Motor neuron (in vitro differentiated cells): Measurements from ENCODE around the gene FBXW5. TPM values are rescaled to one million over a fixed set of nuclear protein-coding genes. Genes with fewer than 3 reads are reported as not detected.

Source experiments
- ATAC-seq, 8 experiments: fragments of 200-7000 bp; cut with Tn5 transposase; replicated peaks in 6 of 8; 2 replicates each; pipeline ENCODE4 v1.8.0; 2021; ENCODE audit warnings: mild to moderate bottlenecking in 8 of 8, moderate library complexity in 8 of 8
- H3K27ac ChIP-seq, 2 donors: fragments of 250-450 bp; sonication (Bioruptor Pico); 2 replicates each; pipeline ENCODE4 v1.9.0; 2021; ENCODE audit warnings: antibody characterized with exemption in 2 of 2, mild to moderate bottlenecking in 2 of 2, moderate library complexity in 1 of 2
- H3K4me1 ChIP-seq, 2 donors: fragments of 250-450 bp; sonication (Bioruptor Pico); replicated peaks in 1 of 2; 2 replicates each; pipeline ENCODE4 v1.6.1; 2021; ENCODE audit warnings: antibody characterized with exemption in 2 of 2, mild to moderate bottlenecking in 2 of 2, moderate library complexity in 1 of 2
- H3K4me3 ChIP-seq, 5 donors: fragments of 250-450 bp; sonication (Bioruptor Pico); 2 replicates each; pipeline ENCODE4 v1.9.0; 2021; ENCODE audit warnings: antibody characterized with exemption in 5 of 5, mild to moderate bottlenecking in 5 of 5, moderate library complexity in 4 of 5
- WGBS, 10 experiments: fragments of 450-650 bp; shearing (Covaris generic); methylation state at CpG; one replicate each; pipeline ENCODE4 v1.0.0; 2022; 5-methylcytosine and 5-hydroxymethylcytosine counted together
- in situ Hi-C, 9 experiments: fragments of 400-800 bp; cut with MboI; loops; one replicate each; pipeline ENCODE4 v1.15.0; 2021; ENCODE audit warnings: low sequenced_read_pairs in 9 of 9, low pct_unique_long_range_greater_than_20kb in 2 of 9; ENCODE audit not compliant: unreplicated experiment in 9 of 9
- total RNA-seq, 8 experiments: library from RNA; unstranded; fragments of 300-600 nt; gene quantifications; 2 replicates each; pipeline versions ENCODE4 v1.2.3 to v1.2.4, GENCODE V29; 2022

FBXW5 gene
- total RNA-seq, 8 experiments from 2014 or later: 34.1 to 115 (median 45.3) TPM

DNA sequence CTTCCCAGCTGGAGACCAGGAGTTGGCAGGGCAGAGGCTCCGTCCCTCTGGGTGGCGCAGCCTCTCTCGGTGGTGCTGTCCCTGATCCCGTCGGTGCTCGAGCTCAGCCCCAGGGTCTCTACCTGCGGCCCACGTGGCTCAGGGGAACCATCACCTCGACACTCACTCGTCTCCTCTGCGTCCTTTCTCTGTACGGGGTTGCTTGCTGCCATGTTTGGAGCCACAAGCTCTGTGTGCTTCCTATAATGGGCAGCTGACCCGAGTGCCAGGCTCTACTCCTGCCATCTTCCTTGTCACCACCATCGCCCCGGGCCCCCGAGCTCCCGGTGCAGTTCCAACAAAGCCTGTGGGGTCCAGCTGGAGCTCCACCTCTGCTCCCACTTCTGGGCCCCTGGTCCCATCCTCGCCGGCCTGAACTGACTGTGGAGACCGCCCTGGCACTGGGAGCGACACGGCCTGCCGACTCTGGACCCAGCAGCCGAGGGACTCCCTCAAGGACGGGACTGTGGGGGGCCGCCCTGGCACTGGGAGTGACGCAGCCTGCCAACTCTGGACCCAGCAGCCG is 5.0 kb downstream of the FBXW5 start:
- Histone ChIP-seq H3K4me1 (peaks cover 3 to 9% of the 10 kb centered on the region in 2 donors), H3K4me3 (no peak overlapping the region), H3K27ac (no peak overlapping the region)
- 80 to 97% (median 94%) methylated on average over 2 to 13 of the region's 28 CpGs; no CpG with 5 or more reads in 5 of the 10 experiments for WGBS, 10 experiments
- no peak for ATAC-seq
- in situ Hi-C loops: no loop called here

DNA sequence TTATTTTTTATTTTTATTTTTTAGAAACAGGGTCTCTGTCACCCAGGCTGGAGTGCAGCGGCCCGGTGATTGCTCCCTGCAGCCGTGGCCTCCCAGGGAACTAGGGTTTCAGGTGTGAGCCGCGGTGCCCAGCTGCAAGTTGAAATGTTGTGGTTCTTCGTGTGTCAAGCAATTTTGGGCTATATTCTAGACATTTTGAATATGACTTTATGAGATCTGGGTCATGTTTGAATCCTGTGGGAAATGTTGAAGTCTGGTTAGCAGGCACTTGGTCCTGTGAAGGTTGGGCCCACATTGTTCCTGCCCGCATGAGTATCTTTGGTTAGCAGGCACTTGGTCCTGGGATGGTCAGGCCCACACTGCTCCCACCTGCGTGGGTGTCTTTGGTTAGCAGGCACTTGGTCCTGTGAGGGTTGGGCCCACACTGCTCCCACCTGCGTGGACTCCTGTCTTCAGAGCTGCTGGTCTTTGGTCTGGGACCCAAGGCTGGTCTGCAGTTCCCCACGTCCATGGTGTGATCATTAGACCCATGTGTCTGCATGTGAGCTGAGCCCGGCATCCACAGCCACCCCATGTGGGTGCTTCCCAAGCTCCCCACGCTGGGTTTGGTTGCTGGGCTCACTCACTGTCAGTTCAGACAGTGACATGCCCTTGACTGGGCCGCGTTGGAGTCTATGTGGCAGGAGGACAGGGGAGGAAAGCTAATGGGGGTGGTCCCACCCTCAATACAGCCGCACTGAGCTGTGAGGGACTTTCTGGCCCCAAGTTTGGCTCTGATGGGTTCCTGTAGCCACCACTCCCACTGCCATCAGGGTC is 7.1 kb downstream of the FBXW5 start:
- Histone ChIP-seq H3K27ac (no peak overlapping the region), H3K4me3 (no peak overlapping the region), H3K4me1 (no peaks in the 10 kb centered on the region)
- ATAC-seq: no peak
- 82 to 100% (median 91%) methylated on average over 2 to 7 of the region's 15 CpGs; no CpG with 5 or more reads in 4 of the 10 experiments for WGBS, 10 experiments
- in situ Hi-C loops: no loop called here

DNA sequence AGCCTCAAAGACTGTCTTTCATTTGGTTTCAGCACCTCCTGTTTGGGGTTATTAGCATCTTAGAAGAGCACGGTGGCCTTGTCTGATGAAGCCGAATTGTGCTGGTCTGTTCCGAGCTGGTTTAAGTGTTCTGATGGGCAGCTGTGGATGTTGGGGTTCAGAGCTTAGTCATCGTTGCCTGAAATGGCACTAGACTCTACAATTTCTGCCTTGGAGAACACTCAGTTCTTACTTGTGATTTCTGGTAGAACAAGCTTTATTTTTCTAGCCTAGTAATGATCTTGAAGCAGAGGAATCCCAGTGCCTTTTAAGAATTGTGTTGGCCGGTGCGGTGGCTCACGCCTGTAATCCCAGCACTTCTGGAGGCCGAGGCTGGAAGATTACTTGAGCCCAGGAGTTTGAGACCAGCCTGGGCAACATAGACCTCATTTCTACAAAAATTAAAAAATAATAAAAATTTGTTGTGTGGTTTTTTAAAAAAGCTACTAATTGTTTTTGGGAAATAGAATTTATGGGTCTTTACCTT is 7.8 kb downstream of the FBXW5 start:
- no peak for ATAC-seq
- WGBS, 10 experiments: 37 to 100% (median 84%) methylated on average over 1 to 8 of the region's 8 CpGs; no CpG with 5 or more reads in 1 of the 10 experiments
- in situ Hi-C loops: no loop called here

GRCh38 chr9:136935651-136936050 is 8.9 kb downstream of the FBXW5 start:
- no peak for ATAC-seq
- no peaks in the 10 kb centered on the region for H3K4me1 ChIP-seq
- WGBS, 10 experiments: 50 to 100% (median 80%) methylated on average over 1 to 3 of the region's 3 CpGs; no CpG with 5 or more reads in 5 of the 10 experiments
- H3K27ac ChIP-seq: no peak overlapping the region
- H3K4me3 ChIP-seq: no peak overlapping the region
- in situ Hi-C loops: no loop called here

More for the DNA sequence above, 7.8 kb downstream of the FBXW5 start:
- Histone ChIP-seq H3K27ac (no peak overlapping the region), H3K4me1 (no peaks in the 10 kb centered on the region), H3K4me3 (no peak overlapping the region)

DNA sequence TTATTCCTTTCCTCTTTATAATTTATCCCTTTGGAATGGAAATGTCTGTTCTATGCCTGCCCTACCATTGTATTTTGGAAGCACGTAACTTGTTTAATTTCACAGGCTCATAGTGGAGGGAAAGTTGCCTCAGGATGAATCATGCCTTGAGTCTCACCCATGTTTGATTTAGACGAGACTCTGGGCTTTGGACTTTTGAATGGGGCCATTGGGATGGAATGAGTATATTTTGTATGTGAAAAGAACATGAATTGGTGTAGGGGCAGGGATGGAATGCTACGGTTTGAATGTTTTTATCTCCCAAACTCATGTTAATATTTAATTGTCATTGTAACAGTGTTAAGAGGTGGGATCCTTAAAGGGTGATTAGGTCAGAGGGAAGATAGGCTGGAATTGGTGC is 10.3 kb downstream of the FBXW5 start:
- 33 to 100% (median 80%) methylated on average over 1 to 3 of the region's 3 CpGs for WGBS, 10 experiments
- Histone ChIP-seq H3K4me3 (no peak overlapping the region), H3K4me1 (no peaks in the 10 kb centered on the region), H3K27ac (no peak overlapping the region)
- ATAC-seq: peak in 3 of 8 experiments; percentile 27 to 46 (median 42)
- in situ Hi-C loops: no loop called here

DNA sequence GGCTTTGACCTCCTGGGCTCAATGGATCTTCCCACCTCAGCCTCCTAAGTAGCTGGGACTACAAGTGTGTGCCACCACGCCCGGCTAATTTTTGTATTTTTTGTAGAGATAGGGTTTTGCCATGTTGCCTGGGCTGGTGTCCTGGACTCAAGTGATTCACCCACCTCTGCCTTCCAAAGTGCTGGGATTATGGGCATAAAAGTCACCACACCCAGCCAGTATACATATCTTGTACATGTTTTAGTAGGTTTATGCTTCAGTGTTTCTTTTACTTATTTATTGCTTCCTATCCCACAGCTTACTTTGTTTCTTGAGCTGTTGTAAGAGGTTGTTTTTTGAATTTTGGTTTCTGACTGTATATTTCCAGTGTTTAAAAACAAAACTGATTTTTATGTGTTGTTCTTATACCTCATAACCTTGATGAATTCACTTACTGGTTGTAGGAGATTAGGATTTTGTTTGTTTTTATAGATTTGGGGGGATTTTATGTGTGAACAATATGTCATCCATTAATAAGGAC is 12.9 kb downstream of the FBXW5 start:
- H3K27ac ChIP-seq: no peak overlapping the region
- ATAC-seq: peak in 3 of 8 experiments; percentile 62 to 69 (median 65)
- in situ Hi-C loops: no loop called here
- H3K4me1 ChIP-seq: no peaks in the 10 kb centered on the region
- 37 to 100% (median 85%) methylated on average over 1 to 2 of the region's 2 CpGs; no CpG with 5 or more reads in 4 of the 10 experiments for WGBS, 10 experiments
- no peak overlapping the region for H3K4me3 ChIP-seq

DNA sequence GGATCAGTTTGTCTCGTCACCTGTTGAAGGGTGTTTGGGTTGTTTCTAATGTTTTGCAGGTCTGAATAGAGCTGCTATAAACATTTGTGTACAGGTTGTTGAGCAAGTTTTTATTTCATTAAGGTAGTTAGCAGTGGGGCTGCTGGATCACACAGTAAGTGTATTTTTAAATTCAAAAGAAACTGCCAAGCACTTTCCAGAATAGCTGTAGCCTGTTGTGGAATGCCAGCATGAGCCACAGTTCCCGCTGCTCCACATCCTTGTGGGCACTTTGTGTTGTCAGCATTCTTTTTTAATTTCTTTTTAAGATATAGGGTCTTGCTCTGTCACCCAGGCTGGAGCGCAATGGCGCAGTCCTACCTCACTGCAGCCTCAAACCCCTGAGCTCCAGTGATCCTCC is 14.5 kb downstream of the FBXW5 start:
- no peak overlapping the region for H3K27ac ChIP-seq
- no peak for ATAC-seq
- 75 to 100% (median 100%) methylated on average over 2 to 4 of the region's 4 CpGs; no CpG with 5 or more reads in 2 of the 10 experiments for WGBS, 10 experiments
- H3K4me1 ChIP-seq: no peaks in the 10 kb centered on the region
- H3K4me3 ChIP-seq: no peak overlapping the region
- in situ Hi-C loops: no loop called here

- WGBS, 10 experiments: 83 to 100% (median 93%) methylated on average over 1 to 3 of the region's 9 CpGs; no CpG with 5 or more reads in 6 of the 10 experiments
Observed at GRCh38 chr9:136928591-136928990, 15.9 kb downstream of the FBXW5 start.

DNA sequence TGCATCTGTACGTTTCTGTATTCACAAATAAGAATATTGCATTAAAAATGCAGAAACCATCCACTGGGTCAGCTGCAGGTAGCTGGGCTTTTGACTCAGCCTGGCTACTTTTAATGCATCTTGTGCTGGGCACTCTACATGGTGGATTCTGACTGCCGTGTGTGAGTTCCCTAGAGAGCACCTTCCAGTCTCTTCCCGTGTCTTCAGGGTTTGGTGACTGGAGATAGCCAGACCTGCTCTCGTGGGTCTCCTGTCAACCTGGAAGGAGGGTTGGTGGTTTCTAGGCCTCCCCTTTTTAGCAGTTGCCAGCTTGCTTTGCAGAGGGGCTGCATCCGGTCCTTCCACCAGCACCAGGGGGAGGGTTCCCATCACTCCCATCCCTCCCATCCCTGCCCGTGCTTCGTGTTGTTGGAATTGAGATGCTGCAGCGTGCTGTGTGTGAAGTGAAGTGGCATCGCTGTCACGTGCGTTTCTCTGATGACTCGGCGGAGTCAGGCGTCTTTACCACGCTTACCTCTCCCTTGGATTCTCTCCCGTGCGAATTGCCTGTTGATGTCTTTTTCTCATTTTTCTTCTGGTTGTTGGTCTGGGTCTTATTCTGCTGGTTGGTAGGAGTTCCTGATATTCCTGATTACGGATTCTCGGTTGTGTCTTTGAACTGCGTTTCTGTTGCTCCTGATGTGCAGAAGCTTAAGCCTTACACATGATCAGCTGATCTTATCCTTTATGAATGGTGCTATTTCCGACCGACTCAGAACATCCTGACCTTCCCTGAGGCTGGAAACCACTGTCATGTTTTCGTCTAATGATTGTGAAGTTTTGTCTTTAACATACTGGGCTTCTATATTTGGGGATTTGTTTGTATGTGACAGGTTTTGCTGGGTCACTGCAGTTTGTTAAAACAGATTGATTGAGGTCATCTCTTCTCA is 16.9 kb downstream of the FBXW5 start:
- 49 to 100% (median 89%) methylated on average over 1 to 15 of the region's 23 CpGs; no CpG with 5 or more reads in 1 of the 10 experiments for WGBS, 10 experiments
- peak in 1 of 8 experiments; percentile 31 for ATAC-seq
- H3K27ac ChIP-seq: no peak overlapping the region
- in situ Hi-C loops: no loop called here
- no peak overlapping the region for H3K4me3 ChIP-seq
- H3K4me1 ChIP-seq: no peaks in the 10 kb centered on the region

More at GRCh38 chr9:136928591-136928990, 15.9 kb downstream of the FBXW5 start:
- in situ Hi-C loops: no loop called here
- ATAC-seq: peak in 3 of 8 experiments; percentile 22 to 43 (median 27)
- Histone ChIP-seq H3K4me1 (no peaks in the 10 kb centered on the region), H3K4me3 (no peak overlapping the region), H3K27ac (no peak overlapping the region)

- ATAC-seq: peak in 1 of 8 experiments; percentile 17
- Histone ChIP-seq H3K4me1 (no peaks in the 10 kb centered on the region), H3K27ac (no peak overlapping the region), H3K4me3 (no peak overlapping the region)
- WGBS, 10 experiments: 53 to 96% (median 93%) methylated on average over 3 to 9 of the region's 13 CpGs; no CpG with 5 or more reads in 3 of the 10 experiments
- in situ Hi-C loops: no loop called here
Observed at GRCh38 chr9:136926749-136927148, 17.8 kb downstream of the FBXW5 start.

DNA sequence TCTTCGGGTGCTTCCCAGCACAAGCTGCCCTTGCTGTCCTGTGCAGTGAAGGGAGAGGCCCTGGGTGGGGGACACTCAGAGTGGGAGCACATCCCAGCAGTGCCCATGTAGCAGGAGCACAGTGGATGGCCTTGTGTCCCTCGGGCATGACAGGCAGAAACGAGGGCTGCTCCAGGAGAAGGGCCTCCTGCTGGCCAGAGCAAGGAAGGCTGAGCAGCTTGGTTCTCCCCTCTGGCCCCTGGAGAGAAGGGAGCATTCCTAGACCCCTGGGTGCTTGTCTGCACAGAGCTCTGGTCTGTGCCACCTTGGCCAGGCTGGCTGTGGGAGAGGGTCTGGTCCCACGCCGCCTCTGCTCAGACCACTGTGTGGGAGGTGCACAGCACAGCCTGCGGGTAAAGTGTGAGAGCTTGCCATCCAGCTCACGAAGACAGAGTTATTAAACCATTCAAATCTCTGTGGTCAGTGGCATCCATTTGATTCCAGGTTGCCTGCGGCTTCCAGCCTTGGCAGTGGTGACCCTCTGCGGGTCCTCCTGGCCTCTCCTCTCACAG is 18.3 kb downstream of the FBXW5 start:
- ATAC-seq: peak in 3 of 8 experiments; percentile 18 to 30 (median 21)
- WGBS, 10 experiments: 93 to 100% (median 100%) methylated on average over 1 to 3 of the region's 9 CpGs; no CpG with 5 or more reads in 5 of the 10 experiments
- Histone ChIP-seq H3K4me3 (no peak overlapping the region), H3K27ac (no peak overlapping the region), H3K4me1 (no peaks in the 10 kb centered on the region)
- in situ Hi-C loops: no loop called here
